CD14-positive monocyte (primary cell): ENCODE measurements around the gene RIF1. TPM values are rescaled to one million over a fixed set of nuclear protein-coding genes. Genes with fewer than 3 reads are reported as not detected.

ENCODE experiments used
- DNase-seq, 3 donors: peaks; one replicate each; pipeline ENCODE4 v3.0.0-alpha.2; 2011 to 2022
- H2AFZ ChIP-seq: 2 replicates; pipeline ENCODE4 v1.6.0; 2012; ENCODE audit warnings: mild to moderate bottlenecking, low read depth, low read length, inconsistent platforms; ENCODE audit not compliant: insufficient read depth, poor library complexity, severe bottlenecking
- H3K27ac ChIP-seq, 2 donors: 1 replicate in 1 of 2; 2 replicates in 1 of 2; pipeline ENCODE4 v1.5.1; 2012 to 2013; ENCODE audit warnings: low read length in 2 of 2, control low read depth in 1 of 2, inconsistent platforms in 1 of 2, low read depth in 1 of 2, mild to moderate bottlenecking in 1 of 2
- H3K27me3 ChIP-seq, 2 donors: one replicate each; pipeline versions ENCODE4 v1.6.0 to v1.6.1; 2011 to 2013; ENCODE audit warnings: low read length in 2 of 2; ENCODE audit not compliant: control insufficient read depth in 2 of 2, insufficient read depth in 2 of 2
- H3K36me3 ChIP-seq, 2 donors: replicated peaks in 1 of 2; 1 replicate in 1 of 2; 2 replicates in 1 of 2; pipeline versions ENCODE4 v1.5.1 to v1.6.1; 2012 to 2013; ENCODE audit warnings: low read length in 2 of 2, control low read depth in 1 of 2, inconsistent platforms in 1 of 2, mild to moderate bottlenecking in 1 of 2; ENCODE audit not compliant: insufficient read depth in 2 of 2, control insufficient read depth in 1 of 2
- H3K4me1 ChIP-seq, 2 donors: 1 replicate in 1 of 2; 2 replicates in 1 of 2; pipeline versions ENCODE4 v1.5.1 to v1.6.1; 2012 to 2013; ENCODE audit warnings: low read length in 2 of 2, control low read depth in 1 of 2, inconsistent platforms in 1 of 2, mild to moderate bottlenecking in 1 of 2, moderate library complexity in 1 of 2; ENCODE audit not compliant: insufficient read depth in 2 of 2, control insufficient read depth in 1 of 2
- H3K4me2 ChIP-seq: replicated peaks from 2 replicates; pipeline ENCODE3; 2012; ENCODE audit warnings: low read length, moderate library complexity, mild to moderate bottlenecking; ENCODE audit not compliant: poor library complexity, severe bottlenecking; ENCODE audit errors: extremely low read depth
- H3K4me3 ChIP-seq, 3 experiments: fragments of 200-600 bp in 1 of 3; sonication (generic) in 1 of 3; replicated peaks in 1 of 3; 1 replicate in 2 of 3; 2 replicates in 1 of 3; pipeline ENCODE4 v1.5.1; 2011 to 2013; ENCODE audit warnings: low read length in 3 of 3, mild to moderate bottlenecking in 3 of 3, control low read depth in 2 of 3, low read depth in 2 of 3, inconsistent platforms in 1 of 3, moderate library complexity in 1 of 3
- H3K79me2 ChIP-seq: 2 replicates; pipeline ENCODE4 v1.6.0; 2012; ENCODE audit warnings: mild to moderate bottlenecking, control low read depth, inconsistent platforms, low read length, moderate library complexity; ENCODE audit not compliant: insufficient read depth
- H3K9ac ChIP-seq: 2 replicates; pipeline ENCODE4 v1.6.0; 2017; ENCODE audit warnings: low read length, mild to moderate bottlenecking; ENCODE audit not compliant: insufficient read depth, poor library complexity, severe bottlenecking
- H3K9me3 ChIP-seq, 2 donors: replicated peaks in 1 of 2; 1 replicate in 1 of 2; 2 replicates in 1 of 2; pipeline versions ENCODE4 v1.5.1 to v1.6.1; 2012 to 2013; ENCODE audit warnings: low read length in 2 of 2, control low read depth in 1 of 2; ENCODE audit not compliant: control insufficient read depth in 1 of 2, insufficient read depth in 1 of 2
- H4K20me1 ChIP-seq: 2 replicates; pipeline ENCODE4 v1.6.0; 2012; ENCODE audit warnings: mild to moderate bottlenecking, low read length, control low read depth, moderate library complexity; ENCODE audit not compliant: insufficient read depth
- H3K27ac Mint-ChIP-seq, 7 donors: one replicate each; pipeline ENCODE4 v1.8.0; 2020; ENCODE audit warnings: mild to moderate bottlenecking in 7 of 7, mixed read lengths in 7 of 7, moderate library complexity in 6 of 7, inconsistent platforms in 2 of 7
- H3K27me3 Mint-ChIP-seq, 3 donors: one replicate each; pipeline ENCODE4 v1.8.0; 2021 to 2022; ENCODE audit warnings: low read depth in 3 of 3, mild to moderate bottlenecking in 3 of 3, mixed read lengths in 3 of 3, moderate library complexity in 3 of 3, inconsistent platforms in 1 of 3
- H3K36me3 Mint-ChIP-seq, 2 donors: one replicate each; pipeline ENCODE4 v1.8.0; 2020; ENCODE audit warnings: mixed read lengths in 2 of 2, inconsistent platforms in 1 of 2, mild to moderate bottlenecking in 1 of 2
- H3K4me1 Mint-ChIP-seq: one replicate; pipeline ENCODE4 v1.8.0; 2020; ENCODE audit warnings: mild to moderate bottlenecking, mixed read lengths
- H3K4me3 Mint-ChIP-seq, 2 donors: one replicate each; pipeline ENCODE4 v1.8.0; 2020; ENCODE audit warnings: mild to moderate bottlenecking in 2 of 2, mixed read lengths in 2 of 2, moderate library complexity in 1 of 2
- H3K9me3 Mint-ChIP-seq, 7 donors: one replicate each; pipeline ENCODE4 v1.8.0; 2020 to 2022; ENCODE audit warnings: mixed read lengths in 7 of 7, mild to moderate bottlenecking in 6 of 7, moderate library complexity in 6 of 7, inconsistent platforms in 2 of 7
- CTCF ChIP-seq: fragments of 200-600 bp; IDR thresholded peaks from one replicate; pipeline ENCODE4 v1.8.0; 2022; ENCODE audit warnings: antibody characterized with exemption, mild to moderate bottlenecking
- WGBS: methylation state at CpG from one replicate; pipeline ENCODE4 v1.1.5; 2013; ENCODE audit warnings: missing lambda C conversion rate; ENCODE audit not compliant: insufficient coverage; 5-methylcytosine and 5-hydroxymethylcytosine counted together
- intact Hi-C, 2 donors: fragments of 100-400 bp; cut with micrococcal nuclease; formaldehyde crosslinking; loops; one replicate each; pipeline versions ENCODE4 v1.15.0 to v1.15.1; 2023
- polyA plus RNA-seq, 3 donors: library from polyadenylated mRNA; depleted of rRNA in 1 of 3; unstranded in 2 of 3; stranded (reverse) in 1 of 3; fragments of 300-500 nt in 2 of 3; fragments of >200 nt in 1 of 3; fragmentation: Illumina TruSeq in 2 of 3; gene quantifications; 1 replicate in 2 of 3; 2 replicates in 1 of 3; pipeline ENCODE4 v1.2.3, GENCODE V29; 2012 to 2021
- small RNA-seq: library from RNA; depleted of rRNA; stranded (forward); fragments of <200 nt; gene quantifications from one replicate; pipeline ENCODE3, GENCODE V24; 2012; ENCODE audit warnings: low read depth; ENCODE audit not compliant: insufficient read length

RIF1 gene
- polyA plus RNA-seq, 3 donors, result 3.8 to 9.3 (median 6.5) TPM

- Mint-ChIP-seq H3K27ac (peak overlapping the region in 1 of 7 donors; percentile 43), H3K36me3 (no peaks in the 10 kb centered on the region)
Observed at GRCh38 chr2:151525821-151526373, 116.2 kb downstream of the RIF1 start.

GRCh38 chr2:151526572-151527090 is 116.9 kb downstream of the RIF1 start:
- intact Hi-C loops, result no loop called here
- Histone ChIP-seq H3K27ac (no peak overlapping the region), H3K27me3 (no peaks in the 10 kb centered on the region), H3K9me3 (no peaks in the 10 kb centered on the region), H4K20me1 (no peaks in the 10 kb centered on the region), H2AFZ (no peak overlapping the region), H3K4me3 (no peak overlapping the region), H3K79me2 (no peaks in the 10 kb centered on the region), H3K36me3 (no peaks in the 10 kb centered on the region), H3K4me1 (no peaks in the 10 kb centered on the region), H3K9ac (no peak overlapping the region), H3K4me2 (no peak overlapping the region)
- peaks cover 14% of the 10 kb centered on the region for H3K4me1 Mint-ChIP-seq
- WGBS, result 94% methylated on average over 5 of the region's 6 CpGs
- TF ChIP-seq CTCF, result no peak
- H3K36me3 Mint-ChIP-seq, result no peaks in the 10 kb centered on the region
- H3K27me3 Mint-ChIP-seq, result peaks cover 0 to 2% (median 0%) of the 10 kb centered on the region in 3 donors
- H3K9me3 Mint-ChIP-seq, result no peaks in the 10 kb centered on the region
- no peak overlapping the region for H3K4me3 Mint-ChIP-seq
- no peak for DNase-seq
- H3K27ac Mint-ChIP-seq, result peak overlapping the region in 1 of 7 donors; percentile 72

More at GRCh38 chr2:151525821-151526373, 116.2 kb downstream of the RIF1 start:
- Histone ChIP-seq H3K9me3 (no peaks in the 10 kb centered on the region), H3K4me2 (no peak overlapping the region), H4K20me1 (no peaks in the 10 kb centered on the region), H3K27ac (no peak overlapping the region), H2AFZ (no peak overlapping the region), H3K36me3 (no peaks in the 10 kb centered on the region), H3K4me3 (peak overlapping the region in 1 of 3 experiments; percentile 13), H3K79me2 (no peaks in the 10 kb centered on the region), H3K9ac (no peak overlapping the region), H3K27me3 (no peaks in the 10 kb centered on the region), H3K4me1 (no peaks in the 10 kb centered on the region)
- H3K4me3 Mint-ChIP-seq, result peak overlapping the region; percentile 59 to 77
- H3K9me3 Mint-ChIP-seq, result no peaks in the 10 kb centered on the region
- intact Hi-C loops, result no loop called here
- WGBS, result 11% methylated on average over 5 of the region's 9 CpGs
- peaks cover 0 to 2% (median 0%) of the 10 kb centered on the region in 3 donors for H3K27me3 Mint-ChIP-seq
- TF ChIP-seq CTCF, result no peak
- H3K4me1 Mint-ChIP-seq, result peaks cover 14% of the 10 kb centered on the region
- DNase-seq, result peak in 1 of 3 donors; percentile 4

Small RNAs within 50 kb of the gene (small RNA-seq; reads per million reads assigned to genes)
- gene MIR4773-1 (not detected), gene RN7SL124P (not detected)

Other genes starting within 250 kb of the RIF1 start
- 1 to 10 TPM in 1 of 3 donors, under 1 TPM in 2; 0.24 to 2.6 (median 0.38) TPM for gene RBM43, start 148.0 kb upstream of the RIF1 start, polyA plus RNA-seq
- gene NMI, start 120.2 kb upstream of the RIF1 start, polyA plus RNA-seq, result 10 to 100 TPM; 21.8 to 83.0 (median 72.3) TPM
- 1 to 10 TPM; 2.6 to 8.2 (median 3.5) TPM for gene TNFAIP6, start 52.3 kb upstream of the RIF1 start, polyA plus RNA-seq